Activated CD4-positive, alpha-beta memory T cell treated with anti-CD3 and anti-CD28 coated beads for 36 hours (primary cell): Measurements from ENCODE around the gene GABRR2. TPM values are rescaled to one million over a fixed set of nuclear protein-coding genes. Genes with fewer than 3 reads are reported as not detected.
A peak's percentile ranks its signal among the peaks of the same experiment; 100 is the strongest.

Experiments used
- CTCF ChIA-PET: fragments of 350-600 bp; sonication (Branson Sonifier 250); formaldehyde crosslinking; loops from one replicate; lab custom pipeline; 2021; ENCODE audit warnings: antibody characterized with exemption, inconsistent platforms; lab: Charles Lee
- POLR2A ChIA-PET: fragments of 350-600 bp; sonication (Branson Sonifier 250); formaldehyde crosslinking; loops from one replicate; lab custom pipeline; 2021; ENCODE audit warnings: antibody characterized with exemption; lab: Charles Lee
- DNase-seq: peaks from one replicate; pipeline ENCODE4 v3.0.0-alpha.2; 2020
- H3K27ac Mint-ChIP-seq: one replicate; pipeline ENCODE4 v1.8.0; 2021; ENCODE audit warnings: mixed read lengths
- H3K27me3 Mint-ChIP-seq: one replicate; pipeline ENCODE4 v1.8.0; 2021; ENCODE audit warnings: mixed read lengths
- H3K36me3 Mint-ChIP-seq: one replicate; pipeline ENCODE4 v1.8.0; 2021; ENCODE audit warnings: mixed read lengths
- H3K4me1 Mint-ChIP-seq: one replicate; pipeline ENCODE4 v1.8.0; 2021; ENCODE audit warnings: low read depth, mixed read lengths
- H3K4me3 Mint-ChIP-seq: one replicate; pipeline ENCODE4 v1.8.0; 2021; ENCODE audit warnings: mild to moderate bottlenecking, mixed read lengths
- H3K9me3 Mint-ChIP-seq: one replicate; pipeline ENCODE4 v1.8.0; 2021; ENCODE audit warnings: mixed read lengths
- intact Hi-C: fragments of 100-400 bp; cut with micrococcal nuclease; formaldehyde crosslinking; loops from one replicate; pipeline ENCODE4 v1.15.1; 2023
- total RNA-seq, 2 experiments: library from RNA; stranded (reverse); gene quantifications; one replicate each; pipeline ENCODE4 v1.2.3, GENCODE V29; 2021

GABRR2 gene
- total RNA-seq, 2 experiments from 2014 or later = 0.50 to 0.51 TPM

DNA sequence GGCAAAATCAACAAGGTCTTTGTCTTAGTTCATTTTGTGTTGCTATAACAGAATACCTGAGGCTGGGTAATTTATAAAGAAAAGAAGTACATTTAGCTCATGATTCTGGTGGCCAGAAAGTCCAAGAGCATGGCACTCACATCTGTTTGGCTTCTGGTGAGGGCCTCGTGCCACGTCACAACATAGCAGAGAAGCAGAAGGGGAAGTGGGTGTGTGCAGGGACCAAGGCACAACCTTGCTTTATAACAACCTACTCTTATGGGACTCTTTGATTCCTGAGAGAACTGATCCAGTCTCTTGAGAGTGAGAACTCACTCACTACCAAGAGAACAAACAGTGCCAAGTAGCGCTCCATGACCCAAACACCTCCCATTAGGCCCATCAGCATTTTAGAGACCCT, 25.4 kb downstream of the GABRR2 start:
- POLR2A ChIA-PET = no interaction called here
- H3K9me3 Mint-ChIP-seq = no peaks in the 10 kb centered on the region
- intact Hi-C loops = no loop called here

DNA sequence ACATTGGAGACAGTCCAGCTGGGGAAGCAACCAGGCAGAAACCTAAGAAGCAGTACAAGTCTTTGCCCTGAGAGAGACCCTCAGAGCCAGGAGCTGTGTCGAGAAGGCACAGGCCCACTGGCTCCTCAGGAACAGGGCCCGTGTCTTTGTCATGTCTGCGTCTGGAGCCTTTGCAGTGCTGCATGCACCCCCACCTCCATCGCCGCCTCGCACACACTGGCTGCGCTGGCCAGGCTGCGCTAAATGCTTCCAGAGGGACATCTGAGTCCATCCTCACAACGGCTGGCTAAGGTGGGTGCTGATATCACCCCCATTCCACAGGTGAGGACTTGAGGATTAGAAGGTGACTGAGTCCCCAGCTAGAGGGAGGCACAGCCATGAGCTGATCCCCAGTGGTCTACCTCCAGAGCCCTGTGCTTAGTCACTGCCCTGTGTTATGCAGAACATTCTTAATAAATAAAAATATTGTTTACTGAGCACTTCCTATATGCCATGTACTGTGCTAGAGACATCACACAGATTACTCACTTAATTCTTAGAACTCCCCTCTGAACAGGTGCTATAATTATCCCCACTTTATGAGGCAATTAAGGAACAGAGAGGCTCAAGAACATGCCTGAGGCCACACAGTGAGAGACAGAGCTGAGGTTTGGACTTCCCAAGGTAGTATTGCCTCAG, 27.6 kb downstream of the GABRR2 start:
- H3K4me1 Mint-ChIP-seq = no peaks in the 10 kb centered on the region
- POLR2A ChIA-PET = interaction anchor here (1.0 kb wide), 1 partner anchor 47 kb away, joined by 3 read pairs; no protein-coding TSS in a partner anchor
- CTCF ChIA-PET = interaction anchor here (0.6 kb wide), 1 partner anchor 43 kb away, joined by 4 read pairs; no protein-coding TSS in a partner anchor
- no peak overlapping the region for H3K4me3 Mint-ChIP-seq
- no peaks in the 10 kb centered on the region for H3K36me3 Mint-ChIP-seq
- H3K9me3 Mint-ChIP-seq = no peaks in the 10 kb centered on the region
- no peak overlapping the region for H3K27ac Mint-ChIP-seq
- DNase-seq = no peak
- no peaks in the 10 kb centered on the region for H3K27me3 Mint-ChIP-seq
- intact Hi-C loops = no loop called here

More for the DNA sequence above, 25.4 kb downstream of the GABRR2 start:
- Mint-ChIP-seq H3K4me3 (no peak overlapping the region), H3K27me3 (no peaks in the 10 kb centered on the region), H3K36me3 (no peaks in the 10 kb centered on the region), H3K27ac (no peak overlapping the region), H3K4me1 (no peaks in the 10 kb centered on the region)
- CTCF ChIA-PET = no interaction called here
- DNase-seq = no peak

DNA sequence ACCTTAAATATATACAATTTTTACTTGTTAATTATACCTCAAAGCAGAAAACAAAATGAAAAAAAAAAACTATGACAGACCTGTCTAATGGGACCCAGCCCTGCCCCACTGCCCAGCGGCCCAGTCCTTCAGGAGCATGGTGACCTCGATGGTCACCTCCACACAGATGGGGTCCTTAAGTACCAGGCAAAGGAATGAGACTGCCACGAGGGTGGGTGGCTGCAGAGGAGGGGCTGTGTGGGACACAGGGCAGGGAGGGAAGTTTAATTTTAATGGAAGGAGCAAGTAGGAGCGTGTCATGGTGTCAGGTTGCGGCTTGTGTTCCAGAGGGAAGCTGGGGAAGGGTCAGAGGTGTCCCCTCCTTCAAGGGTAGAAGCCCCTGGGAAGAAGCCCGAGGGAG, 28.6 kb downstream of the GABRR2 start:
- no peaks in the 10 kb centered on the region for H3K27me3 Mint-ChIP-seq
- no peaks in the 10 kb centered on the region for H3K9me3 Mint-ChIP-seq
- no peaks in the 10 kb centered on the region for H3K36me3 Mint-ChIP-seq
- ChIA-PET POLR2A (no interaction called here), CTCF (no interaction called here)
- intact Hi-C loops = no loop called here
- H3K27ac Mint-ChIP-seq = no peak overlapping the region
- no peaks in the 10 kb centered on the region for H3K4me1 Mint-ChIP-seq
- DNase-seq = no peak
- no peak overlapping the region for H3K4me3 Mint-ChIP-seq

DNA sequence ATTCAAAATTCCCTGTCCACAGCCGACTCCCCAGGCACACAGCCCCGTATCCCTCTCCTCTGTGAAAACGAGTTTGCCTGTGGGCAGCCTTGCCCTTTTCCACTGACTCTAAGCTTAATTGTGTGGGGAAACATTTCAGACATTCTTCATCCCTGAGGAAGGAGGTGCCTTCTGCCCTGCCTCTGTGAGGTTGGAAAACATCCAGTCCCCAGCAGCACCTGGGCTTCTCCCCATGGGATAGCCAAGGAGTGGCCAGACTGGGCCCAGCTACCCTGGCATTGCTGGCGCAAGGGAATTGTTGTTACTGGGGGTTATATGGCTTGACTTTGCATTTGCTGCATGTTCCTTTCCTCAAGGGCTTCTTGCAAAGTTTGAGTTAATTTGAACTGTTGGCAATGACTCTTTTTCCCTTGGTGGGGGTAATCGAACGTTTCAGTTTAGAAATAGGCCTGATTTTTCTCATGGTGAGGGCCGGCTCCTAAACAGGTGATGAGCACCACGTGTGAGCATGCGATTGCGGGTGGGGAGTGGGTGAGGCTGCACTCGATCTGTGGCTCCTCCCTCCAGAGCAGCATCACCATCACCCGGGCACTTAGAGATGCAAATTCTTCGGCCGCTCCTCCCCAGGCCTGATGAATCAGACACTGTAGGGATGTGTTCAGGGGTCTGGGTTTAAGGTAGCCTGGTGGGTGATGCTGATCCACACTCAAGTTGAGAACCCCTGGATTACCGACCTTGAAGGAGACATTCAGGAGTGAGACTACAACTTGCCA, 29.9 kb downstream of the GABRR2 start:
- intact Hi-C loops = no loop called here
- no peak overlapping the region for H3K4me3 Mint-ChIP-seq
- no peaks in the 10 kb centered on the region for H3K36me3 Mint-ChIP-seq
- DNase-seq = no peak
- H3K4me1 Mint-ChIP-seq = no peaks in the 10 kb centered on the region
- POLR2A ChIA-PET = no interaction called here
- CTCF ChIA-PET = no interaction called here
- H3K27me3 Mint-ChIP-seq = no peaks in the 10 kb centered on the region
- no peak overlapping the region for H3K27ac Mint-ChIP-seq
- no peaks in the 10 kb centered on the region for H3K9me3 Mint-ChIP-seq

DNA sequence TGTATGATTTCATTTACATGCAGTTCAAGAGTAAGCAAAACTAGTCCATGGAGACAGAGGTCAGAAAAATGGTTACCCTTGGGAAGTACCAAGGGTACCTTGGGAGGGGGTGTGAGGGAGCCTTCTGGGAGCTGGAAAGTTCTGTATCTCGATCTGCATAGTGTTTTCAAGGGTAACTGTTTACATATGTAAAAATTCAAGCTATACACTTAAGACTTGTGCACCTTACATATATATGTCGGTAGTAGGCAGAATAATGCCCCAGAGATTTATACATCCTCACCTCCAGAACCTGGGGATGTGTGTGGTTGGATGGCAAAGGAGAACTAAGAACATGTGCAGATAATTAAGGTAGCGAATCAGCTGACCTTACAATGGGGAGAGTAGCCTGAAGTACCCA, 31.0 kb downstream of the GABRR2 start:
- Mint-ChIP-seq H3K4me3 (no peak overlapping the region), H3K27ac (no peak overlapping the region), H3K9me3 (no peaks in the 10 kb centered on the region), H3K4me1 (no peaks in the 10 kb centered on the region), H3K27me3 (no peaks in the 10 kb centered on the region), H3K36me3 (no peaks in the 10 kb centered on the region)
- DNase-seq = no peak
- ChIA-PET POLR2A (no interaction called here), CTCF (interaction anchor here (1.6 to 3.4 kb wide), 2 partner anchors 7 to 88 kb away, joined by 5 to 17 read pairs; no protein-coding TSS in a partner anchor)
- intact Hi-C loops = no loop called here

DNA sequence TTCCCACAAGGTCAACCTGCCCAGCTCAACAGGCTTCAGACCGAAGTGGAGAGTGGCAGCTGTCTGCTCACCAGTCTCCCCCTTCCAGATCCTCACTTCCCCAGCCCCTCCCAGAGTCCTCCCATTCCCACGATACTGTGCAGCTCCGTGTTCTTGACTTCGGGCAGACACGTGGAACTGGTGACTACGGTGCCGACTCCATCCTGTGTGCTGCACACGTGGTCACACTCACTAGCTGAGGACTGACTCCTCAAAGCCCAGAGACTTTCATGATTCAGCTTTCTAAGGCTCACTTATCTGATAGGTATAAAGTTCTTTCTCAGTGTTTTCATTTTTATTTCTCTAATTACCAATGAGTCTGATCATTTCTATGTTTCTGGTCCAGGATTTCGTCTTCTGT, 32.4 kb downstream of the GABRR2 start:
- no peaks in the 10 kb centered on the region for H3K27me3 Mint-ChIP-seq
- H3K4me1 Mint-ChIP-seq = no peaks in the 10 kb centered on the region
- H3K27ac Mint-ChIP-seq = no peak overlapping the region
- CTCF ChIA-PET = interaction anchor here (1.0 to 3.4 kb wide), 7 partner anchors 9 to 310 kb away, joined by 3 to 17 read pairs (median 3); no protein-coding TSS in a partner anchor
- no peaks in the 10 kb centered on the region for H3K9me3 Mint-ChIP-seq
- DNase-seq = no peak
- POLR2A ChIA-PET = no interaction called here
- intact Hi-C loops = loop anchor here (1.0 kb wide), 1 partner anchor 16 kb away; no protein-coding TSS in a partner anchor
- no peaks in the 10 kb centered on the region for H3K36me3 Mint-ChIP-seq
- no peak overlapping the region for H3K4me3 Mint-ChIP-seq

DNA sequence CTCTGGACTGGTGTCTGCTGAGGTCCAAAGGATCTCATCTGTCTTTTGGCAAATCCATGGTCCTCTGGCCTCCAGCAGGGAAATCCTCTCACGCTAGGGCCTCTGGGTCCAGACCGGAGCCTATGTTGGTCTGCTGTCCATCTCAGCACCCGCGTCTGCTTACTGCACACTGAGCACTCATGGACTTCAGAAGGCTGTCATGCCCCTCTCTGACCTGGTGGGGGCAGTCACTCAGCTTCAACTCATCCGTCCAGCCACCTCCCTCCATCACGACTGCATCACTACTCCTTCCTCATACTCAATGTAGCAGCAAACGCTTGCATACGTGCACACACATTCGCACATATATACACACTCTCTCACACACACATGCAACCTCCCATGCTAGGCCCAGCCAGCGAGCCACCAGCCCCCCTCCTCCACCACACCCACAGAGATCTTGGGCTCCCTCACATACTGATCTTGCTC, 33.3 kb downstream of the GABRR2 start:
- no peak overlapping the region for H3K27ac Mint-ChIP-seq
- POLR2A ChIA-PET = interaction anchor here (1.0 kb wide), 1 partner anchor 270 kb away, joined by 3 read pairs; no protein-coding TSS in a partner anchor
- H3K4me1 Mint-ChIP-seq = no peaks in the 10 kb centered on the region
- CTCF ChIA-PET = interaction anchor here (1.0 to 3.4 kb wide), 9 partner anchors 11 to 309 kb away, joined by 3 to 17 read pairs (median 5); no protein-coding TSS in a partner anchor
- no peak overlapping the region for H3K4me3 Mint-ChIP-seq
- intact Hi-C loops = loop anchor here (1.0 kb wide), 1 partner anchor 16 kb away; no protein-coding TSS in a partner anchor
- peak; percentile 77 for DNase-seq
- no peaks in the 10 kb centered on the region for H3K9me3 Mint-ChIP-seq
- H3K36me3 Mint-ChIP-seq = no peaks in the 10 kb centered on the region
- H3K27me3 Mint-ChIP-seq = no peaks in the 10 kb centered on the region

DNA sequence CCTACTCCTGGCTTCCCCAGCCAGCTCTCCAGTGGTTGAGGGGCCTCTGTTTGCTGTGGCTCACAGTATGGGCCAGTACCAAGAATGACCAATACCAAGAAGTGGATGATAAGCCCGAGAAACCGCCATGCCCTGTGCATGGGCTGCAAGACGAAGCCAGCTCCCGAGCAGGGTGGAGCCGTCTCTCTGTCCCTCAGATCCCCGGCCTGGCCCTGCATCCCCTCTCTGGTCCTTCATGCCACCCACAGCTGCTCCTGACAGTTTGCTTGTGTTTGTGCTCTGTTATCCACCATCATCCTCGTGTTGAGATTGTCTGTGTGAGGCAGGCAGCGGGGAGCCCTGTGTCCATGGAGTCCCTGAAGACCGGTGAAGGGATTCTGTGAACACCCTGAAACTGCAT, 36.1 kb downstream of the GABRR2 start:
- Mint-ChIP-seq H3K27ac (no peak overlapping the region), H3K36me3 (no peaks in the 10 kb centered on the region), H3K4me1 (no peaks in the 10 kb centered on the region), H3K9me3 (no peaks in the 10 kb centered on the region), H3K4me3 (no peak overlapping the region), H3K27me3 (no peaks in the 10 kb centered on the region)
- no peak for DNase-seq
- POLR2A ChIA-PET = no interaction called here
- CTCF ChIA-PET = interaction anchor here (1.5 kb wide), 1 partner anchor 89 kb away, joined by 4 read pairs; no protein-coding TSS in a partner anchor
- intact Hi-C loops = no loop called here

DNA sequence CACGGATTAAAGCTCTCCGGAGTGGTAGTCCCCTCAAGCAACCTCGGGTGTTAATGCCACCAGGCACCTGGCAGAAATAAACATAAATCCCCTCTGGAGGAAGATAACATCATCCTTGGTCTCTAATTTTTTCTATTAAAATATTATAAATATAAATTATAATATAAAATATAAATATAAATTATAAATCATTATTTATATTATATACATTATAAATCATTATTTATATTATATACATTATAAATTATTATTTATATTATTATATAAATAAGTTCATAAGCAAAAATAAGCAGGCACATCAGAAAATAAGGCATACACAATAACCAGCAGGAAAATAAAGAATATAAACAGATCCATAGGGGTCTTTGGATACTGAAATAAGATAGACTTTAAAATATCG, 39.2 kb downstream of the GABRR2 start:
- DNase-seq = no peak
- H3K4me3 Mint-ChIP-seq = no peak overlapping the region
- CTCF ChIA-PET = no interaction called here
- no peaks in the 10 kb centered on the region for H3K36me3 Mint-ChIP-seq
- no peaks in the 10 kb centered on the region for H3K4me1 Mint-ChIP-seq
- H3K9me3 Mint-ChIP-seq = no peaks in the 10 kb centered on the region
- intact Hi-C loops = no loop called here
- H3K27me3 Mint-ChIP-seq = no peaks in the 10 kb centered on the region
- no peak overlapping the region for H3K27ac Mint-ChIP-seq
- POLR2A ChIA-PET = no interaction called here

DNA sequence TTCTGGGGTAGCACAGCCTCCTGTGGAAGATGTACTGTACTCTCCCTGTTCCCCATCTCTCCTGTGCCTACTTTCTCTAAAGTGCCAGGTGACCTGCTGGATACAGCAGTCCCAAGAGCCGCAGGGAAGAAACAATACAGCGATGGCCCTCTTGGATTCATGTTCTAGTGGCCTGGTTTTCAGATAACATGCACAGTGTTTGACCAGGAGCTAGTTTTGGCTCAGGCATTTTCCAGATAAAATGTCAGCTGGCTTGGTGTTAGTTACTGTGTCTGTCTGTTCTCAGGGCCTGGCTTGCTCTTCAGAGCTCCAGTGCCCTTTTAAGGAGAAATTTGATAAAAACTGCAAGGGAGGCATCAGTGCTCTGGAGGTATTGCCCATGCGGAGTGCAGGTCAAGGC, 41.3 kb downstream of the GABRR2 start:
- POLR2A ChIA-PET = no interaction called here
- no peaks in the 10 kb centered on the region for H3K36me3 Mint-ChIP-seq
- CTCF ChIA-PET = no interaction called here
- H3K27ac Mint-ChIP-seq = no peak overlapping the region
- no peaks in the 10 kb centered on the region for H3K27me3 Mint-ChIP-seq
- H3K9me3 Mint-ChIP-seq = no peaks in the 10 kb centered on the region
- intact Hi-C loops = no loop called here
- DNase-seq = no peak
- no peaks in the 10 kb centered on the region for H3K4me1 Mint-ChIP-seq
- no peak overlapping the region for H3K4me3 Mint-ChIP-seq

DNA sequence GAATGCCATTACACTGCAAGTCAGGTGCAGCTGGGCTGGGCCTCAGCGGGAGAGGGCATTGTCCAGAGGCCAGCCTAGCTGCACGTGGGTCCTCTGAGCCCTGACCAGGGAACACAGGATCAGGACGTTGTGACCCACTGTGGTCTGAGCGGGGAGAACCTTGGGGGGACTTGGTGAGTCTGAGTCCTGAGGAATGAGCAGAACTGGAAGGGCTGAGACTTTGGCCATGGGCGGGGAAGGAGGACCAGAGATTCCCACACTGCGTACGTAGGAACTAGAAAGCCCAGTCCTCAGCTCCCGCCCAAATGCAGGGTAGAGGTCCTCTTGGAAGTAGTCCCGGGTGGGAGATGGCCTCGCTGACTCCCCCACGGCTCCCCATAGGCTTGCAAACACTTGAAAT, 42.5 kb downstream of the GABRR2 start:
- no peak for DNase-seq
- CTCF ChIA-PET = no interaction called here
- Mint-ChIP-seq H3K36me3 (no peaks in the 10 kb centered on the region), H3K27me3 (no peaks in the 10 kb centered on the region), H3K4me3 (no peak overlapping the region), H3K4me1 (no peaks in the 10 kb centered on the region), H3K27ac (no peak overlapping the region), H3K9me3 (no peaks in the 10 kb centered on the region)
- intact Hi-C loops = no loop called here
- POLR2A ChIA-PET = interaction anchor here (0.6 kb wide), 1 partner anchor 285 kb away, joined by 4 read pairs; no protein-coding TSS in a partner anchor
